Motor neuron (in vitro differentiated cells): ENCODE results near the gene FAM222A. TPM values are rescaled to one million over a fixed set of nuclear protein-coding genes. Genes with fewer than 3 reads are reported as not detected.

Source experiments
- ATAC-seq, 8 experiments: fragments of 200-7000 bp; cut with Tn5 transposase; replicated peaks in 6 of 8; 2 replicates each; pipeline ENCODE4 v1.8.0; 2021; ENCODE audit warnings: mild to moderate bottlenecking in 8 of 8, moderate library complexity in 8 of 8
- H3K27ac ChIP-seq, 2 donors: fragments of 250-450 bp; sonication (Bioruptor Pico); 2 replicates each; pipeline ENCODE4 v1.9.0; 2021; ENCODE audit warnings: antibody characterized with exemption in 2 of 2, mild to moderate bottlenecking in 2 of 2, moderate library complexity in 1 of 2
- H3K4me1 ChIP-seq, 2 donors: fragments of 250-450 bp; sonication (Bioruptor Pico); replicated peaks in 1 of 2; 2 replicates each; pipeline ENCODE4 v1.6.1; 2021; ENCODE audit warnings: antibody characterized with exemption in 2 of 2, mild to moderate bottlenecking in 2 of 2, moderate library complexity in 1 of 2
- H3K4me3 ChIP-seq, 5 donors: fragments of 250-450 bp; sonication (Bioruptor Pico); 2 replicates each; pipeline ENCODE4 v1.9.0; 2021; ENCODE audit warnings: antibody characterized with exemption in 5 of 5, mild to moderate bottlenecking in 5 of 5, moderate library complexity in 4 of 5
- WGBS, 10 experiments: fragments of 450-650 bp; shearing (Covaris generic); methylation state at CpG; one replicate each; pipeline ENCODE4 v1.0.0; 2022; 5-methylcytosine and 5-hydroxymethylcytosine counted together
- in situ Hi-C, 9 experiments: fragments of 400-800 bp; cut with MboI; loops; one replicate each; pipeline ENCODE4 v1.15.0; 2021; ENCODE audit warnings: low sequenced_read_pairs in 9 of 9, low pct_unique_long_range_greater_than_20kb in 2 of 9; ENCODE audit not compliant: unreplicated experiment in 9 of 9
- total RNA-seq, 8 experiments: library from RNA; unstranded; fragments of 300-600 nt; gene quantifications; 2 replicates each; pipeline versions ENCODE4 v1.2.3 to v1.2.4, GENCODE V29; 2022

Gene FAM222A
- total RNA-seq, 8 experiments from 2014 or later: 0.73 to 17.8 (median 8.1) TPM

- no peak overlapping the region for H3K4me3 ChIP-seq
- H3K4me1 ChIP-seq: peaks cover 0 to 5% of the 10 kb centered on the region in 2 donors
- WGBS, 10 experiments: 83 to 100% (median 96%) methylated on average over 1 to 3 of the region's 4 CpGs; no CpG with 5 or more reads in 4 of the 10 experiments
- no peak overlapping the region for H3K27ac ChIP-seq
- no peak for ATAC-seq
- in situ Hi-C loops: no loop called here
Measured at GRCh38 chr12:109785854-109786253, 72.2 kb downstream of the FAM222A start.

GRCh38 chr12:109786799-109787198 is 73.2 kb downstream of the FAM222A start:
- Histone ChIP-seq H3K27ac (no peak overlapping the region), H3K4me3 (no peak overlapping the region), H3K4me1 (peaks cover 0 to 5% of the 10 kb centered on the region in 2 donors)
- in situ Hi-C loops: no loop called here
- no peak for ATAC-seq
- 21 to 100% (median 87%) methylated on average over 1 to 3 of the region's 9 CpGs; no CpG with 5 or more reads in 5 of the 10 experiments for WGBS, 10 experiments

- in situ Hi-C loops: no loop called here
- ATAC-seq: peak in 2 of 8 experiments; percentile 38 to 71
- Histone ChIP-seq H3K27ac (no peak overlapping the region), H3K4me1 (no peaks in the 10 kb centered on the region), H3K4me3 (no peak overlapping the region)
- 63 to 100% (median 87%) methylated on average over 1 of the region's 1 CpG; no CpG with 5 or more reads in 6 of the 10 experiments for WGBS, 10 experiments
Measured at GRCh38 chr12:109789526-109790048, 76.0 kb downstream of the FAM222A start.

GRCh38 chr12:109792992-109793391 is 79.4 kb downstream of the FAM222A start:
- ATAC-seq: no peak
- Histone ChIP-seq H3K4me1 (peaks cover 5 to 9% of the 10 kb centered on the region in 2 donors), H3K4me3 (no peak overlapping the region), H3K27ac (no peak overlapping the region)
- in situ Hi-C loops: no loop called here

GRCh38 chr12:109793411-109793810 is 79.8 kb downstream of the FAM222A start:
- in situ Hi-C loops: no loop called here
- 6 to 80% (median 35%) methylated on average over 1 to 4 of the region's 4 CpGs for WGBS, 10 experiments
- Histone ChIP-seq H3K4me1 (peaks cover 5 to 9% of the 10 kb centered on the region in 2 donors), H3K27ac (no peak overlapping the region), H3K4me3 (no peak overlapping the region)
- ATAC-seq: no peak

GRCh38 chr12:109793826-109794501 is 80.3 kb downstream of the FAM222A start:
- H3K4me1 ChIP-seq: peaks cover 5 to 9% of the 10 kb centered on the region in 2 donors
- ATAC-seq: no peak
- WGBS, 10 experiments: 73 to 87% (median 84%) methylated on average over 2 to 16 of the region's 26 CpGs; no CpG with 5 or more reads in 4 of the 10 experiments
- no peak overlapping the region for H3K27ac ChIP-seq
- in situ Hi-C loops: no loop called here
- no peak overlapping the region for H3K4me3 ChIP-seq

- WGBS, 10 experiments: 20 to 100% (median 100%) methylated on average over 1 to 2 of the region's 2 CpGs; no CpG with 5 or more reads in 2 of the 10 experiments
- Histone ChIP-seq H3K4me1 (peaks cover 5 to 9% of the 10 kb centered on the region in 2 donors), H3K27ac (no peak overlapping the region), H3K4me3 (no peak overlapping the region)
- ATAC-seq: no peak
- in situ Hi-C loops: no loop called here
Measured at GRCh38 chr12:109795023-109795422, 81.4 kb downstream of the FAM222A start.

- in situ Hi-C loops: no loop called here
- Histone ChIP-seq H3K4me1 (peaks cover 5 to 9% of the 10 kb centered on the region in 2 donors), H3K4me3 (no peak overlapping the region), H3K27ac (peak overlapping the region in 1 of 2 donors; percentile 33)
- no peak for ATAC-seq
- WGBS, 10 experiments: 0 to 100% (median 100%) methylated on average over 1 of the region's 2 CpGs; no CpG with 5 or more reads in 7 of the 10 experiments
Measured at GRCh38 chr12:109796057-109796456, 82.4 kb downstream of the FAM222A start.

GRCh38 chr12:109797905-109798669 is 84.5 kb downstream of the FAM222A start:
- Histone ChIP-seq H3K27ac (no peak overlapping the region), H3K4me3 (no peak overlapping the region), H3K4me1 (peaks cover 5 to 9% of the 10 kb centered on the region in 2 donors)
- in situ Hi-C loops: no loop called here
- WGBS, 10 experiments: 33 to 93% (median 65%) methylated on average over 1 to 10 of the region's 19 CpGs; no CpG with 5 or more reads in 3 of the 10 experiments
- ATAC-seq: peak in 2 of 8 experiments; percentile 29 to 36

- Histone ChIP-seq H3K4me3 (no peak overlapping the region), H3K27ac (no peak overlapping the region), H3K4me1 (peaks cover 5 to 9% of the 10 kb centered on the region in 2 donors)
- in situ Hi-C loops: no loop called here
- 87 to 100% methylated on average over 1 to 5 of the region's 20 CpGs; no CpG with 5 or more reads in 8 of the 10 experiments for WGBS, 10 experiments
- ATAC-seq: no peak
Measured at GRCh38 chr12:109798691-109799090, 85.1 kb downstream of the FAM222A start.

GRCh38 chr12:109800536-109800935 is 86.9 kb downstream of the FAM222A start:
- Histone ChIP-seq H3K27ac (no peak overlapping the region), H3K4me3 (no peak overlapping the region), H3K4me1 (peaks cover 5 to 9% of the 10 kb centered on the region in 2 donors)
- no peak for ATAC-seq
- in situ Hi-C loops: no loop called here
- WGBS, 10 experiments: 100% methylated on average over 1 of the region's 13 CpGs; no CpG with 5 or more reads in 9 of the 10 experiments

GRCh38 chr12:109802828-109803227 is 89.2 kb downstream of the FAM222A start:
- H3K4me1 ChIP-seq: no peaks in the 10 kb centered on the region
- no peak for ATAC-seq
- 80 to 100% (median 93%) methylated on average over 1 to 3 of the region's 15 CpGs; no CpG with 5 or more reads in 6 of the 10 experiments for whole genome bisulfite sequencing, 10 experiments
- no peak overlapping the region for H3K4me3 ChIP-seq
- in situ Hi-C loops: no loop called here
- no peak overlapping the region for H3K27ac ChIP-seq

- 40 to 100% (median 58%) methylated on average over 1 of the region's 3 CpGs; no CpG with 5 or more reads in 6 of the 10 experiments for WGBS, 10 experiments
- H3K4me3 ChIP-seq: no peak overlapping the region
- in situ Hi-C loops: no loop called here
- no peak overlapping the region for H3K27ac ChIP-seq
- no peak for ATAC-seq
- no peaks in the 10 kb centered on the region for H3K4me1 ChIP-seq
Measured at GRCh38 chr12:109803678-109804077, 90.1 kb downstream of the FAM222A start.
